K562 (cell line): Measurements from ENCODE around the gene ZFR2. TPM values are rescaled to one million over a fixed set of nuclear protein-coding genes. Genes with fewer than 3 reads are reported as not detected.

Experiments
- ARID3A ChIP-seq: IDR thresholded peaks from 2 replicates; pipeline ENCODE4 v1.6.1; 2012; ENCODE audit warnings: low read depth, low read length, improper control_type of control experiment, borderline replicate concordance
- ATF1 ChIP-seq, 2 experiments: fragments of 450-650 bp in 1 of 2; IDR thresholded peaks; 2 replicates each; pipeline ENCODE4 v1.6.1; 2016; ENCODE audit warnings: missing compliant biosample characterization in 1 of 2, missing genetic modification characterization in 1 of 2
- BCL6 ChIP-seq: fragments of 250-450 bp; sonication (Bioruptor Pico); IDR thresholded peaks from 2 replicates; pipeline ENCODE4 v1.4.0; 2020
- DNMT1 ChIP-seq: fragments of 450-650 bp; IDR thresholded peaks from 2 replicates; pipeline ENCODE4 v1.6.1; 2016; ENCODE audit warnings: antibody characterized with exemption, mild to moderate bottlenecking
- DPF2 ChIP-seq: fragments of 450-650 bp; IDR thresholded peaks from 2 replicates; pipeline ENCODE4 v1.6.1; 2016
- GABPA ChIP-seq: fragments of 200-800 bp; sonication (Bioruptor generic); conservative IDR thresholded peaks from 2 replicates; pipeline ENCODE4 v1.6.1; 2016; ENCODE audit warnings: low read depth, missing genetic modification characterization, missing compliant biosample characterization
- GMEB1 ChIP-seq: fragments of 250-450 bp; sonication (Bioruptor Pico); IDR thresholded peaks from 2 replicates; pipeline ENCODE4 v1.4.0; 2020; ENCODE audit warnings: mild to moderate bottlenecking
- HINFP ChIP-seq: fragments of 450-650 bp; conservative IDR thresholded peaks from 2 replicates; pipeline ENCODE4 v1.6.1; 2016; ENCODE audit warnings: missing genetic modification characterization, low read depth, mild to moderate bottlenecking, control low read depth, missing compliant biosample characterization
- HSF4 ChIP-seq: fragments of 250-450 bp; sonication (Bioruptor Pico); IDR thresholded peaks from 2 replicates; pipeline ENCODE4 v2.1.2; 2022; ENCODE audit warnings: mild to moderate bottlenecking, moderate library complexity, borderline replicate concordance
- MCM7 ChIP-seq, 2 experiments: fragments of 450-650 bp; IDR thresholded peaks; 2 replicates each; pipeline ENCODE4 v1.6.1; 2016 to 2018
- NR2F6 ChIP-seq: fragments of 450-650 bp; formaldehyde crosslinking; IDR thresholded peaks from 2 replicates; pipeline ENCODE4 v1.4.0; 2020; ENCODE audit warnings: mild to moderate bottlenecking
- NR3C1 ChIP-seq: sonication (generic); formaldehyde crosslinking; IDR thresholded peaks from 2 replicates; pipeline ENCODE4 v1.8.1; 2022; ENCODE audit warnings: missing genetic modification reagents
- PKNOX1 ChIP-seq: fragments of 450-650 bp; IDR thresholded peaks from 2 replicates; pipeline ENCODE4 v1.6.1; 2016
- POLR2H ChIP-seq: IDR thresholded peaks from 2 replicates; pipeline ENCODE4 v1.6.1; 2016; ENCODE audit warnings: missing genetic modification characterization, low read depth, mild to moderate bottlenecking, control low read depth, missing compliant biosample characterization, moderate library complexity
- TAF15 ChIP-seq: fragments of 200-400 bp; formaldehyde crosslinking; IDR thresholded peaks from 2 replicates; pipeline ENCODE4 v1.6.1; 2017; ENCODE audit warnings: mild to moderate bottlenecking, low read depth, low read length, moderate library complexity
- TAF7 ChIP-seq: fragments of 450-650 bp; IDR thresholded peaks from 2 replicates; pipeline ENCODE4 v1.6.1; 2016; ENCODE audit warnings: missing genetic modification characterization, missing compliant biosample characterization
- THRAP3 ChIP-seq: fragments of 450-650 bp; IDR thresholded peaks from 2 replicates; pipeline ENCODE4 v1.6.1; 2016; ENCODE audit warnings: mild to moderate bottlenecking, inconsistent platforms, borderline replicate concordance
- ZBTB1 ChIP-seq: sonication (generic); formaldehyde crosslinking; IDR thresholded peaks from 2 replicates; pipeline ENCODE4 v1.8.1; 2023; ENCODE audit warnings: missing genetic modification reagents, low read depth, mild to moderate bottlenecking, borderline replicate concordance
- ZBTB26 ChIP-seq: fragments of 450-650 bp; formaldehyde crosslinking; IDR thresholded peaks from 2 replicates; pipeline ENCODE4 v1.4.0; 2022; ENCODE audit warnings: missing genetic modification characterization
- ZFPM2 ChIP-seq: fragments of 250-450 bp; sonication (Bioruptor Pico); IDR thresholded peaks from 2 replicates; pipeline ENCODE4 v1.5.1; 2022; ENCODE audit warnings: mild to moderate bottlenecking
- ZFX ChIP-seq: sonication (generic); formaldehyde crosslinking; IDR thresholded peaks from 2 replicates; pipeline ENCODE4 v1.8.0; 2022; ENCODE audit warnings: mild to moderate bottlenecking, missing genetic modification reagents, moderate library complexity
- ZNF778 ChIP-seq: fragments of 450-650 bp; formaldehyde crosslinking; IDR thresholded peaks from 2 replicates; pipeline ENCODE4 v1.4.0; 2020; ENCODE audit warnings: mild to moderate bottlenecking, moderate library complexity
- polyA plus RNA-seq, 8 experiments: library from polyadenylated mRNA; depleted of rRNA in 4 of 8; stranded (reverse) in 5 of 8; unstranded in 3 of 8; fragments of >200 nt; fragmentation: Nextera tagmentation in 2 of 8; fragmentation: Illumina TruSeq in 1 of 8; extraction: Ambion mirVana in 2 of 8; extraction: Trizol in 1 of 8; gene quantifications; 2 replicates each; pipeline versions ENCODE4 v1.2.1 to v1.2.3, GENCODE V29; 2011 to 2014; ENCODE audit warnings: inconsistent platforms in 1 of 8, missing spikeins in 1 of 8
- total RNA-seq, 7 experiments: library from RNA; depleted of rRNA in 6 of 7; stranded (reverse); fragments of >200 nt in 6 of 7; fragmentation: Illumina TruSeq in 2 of 7; extraction: Trizol in 2 of 7; gene quantifications; 2 replicates each; pipeline versions ENCODE4 v1.2.1 to v1.2.3, GENCODE V29; 2011 to 2021; ENCODE audit warnings: low replicate concordance in 1 of 7

Gene ZFR2
- total and polyA plus RNA-seq, 9 of the 15 experiments (the other 6 are each of a cell fraction or from before 2014, with no cell fraction given): 0.03 to 0.59 (median 0.07) TPM; not detected in 6

GRCh38 chr19:3761382-3762129, 107.3 kb downstream of the ZFR2 start, which contains the start of gene APBA3 (continued):
- peak; percentile 76; the same call in 1 of the 2 replicates for TF ChIP-seq ARID3A
- TF ChIP-seq ZFPM2 (CRISPR knock-in tag): no peak
- no peak for TF ChIP-seq PKNOX1
- 0 out of 2 replicates have a peak, but pooled peaks have one; percentile 71 for TF ChIP-seq DNMT1
- TF ChIP-seq ZBTB1 (CRISPR knock-in tag): no peak
- TF ChIP-seq GABPA: peak; percentile 88
- TF ChIP-seq ATF1 (CRISPR knock-in tag; IDR thresholded peaks at IDR 0.05): no peak
- TF ChIP-seq ATF1 (tag; IDR thresholded peaks at IDR 0.05): peak; percentile 54
- TF ChIP-seq ZFX (CRISPR knock-in tag): peak; percentile 51; the same call in 1 of the 2 replicates
- TF ChIP-seq POLR2H: no peak
- 0 out of 4 replicates have a peak, but pooled peaks of 1 of the 2 experiments have one; percentile 76 for TF ChIP-seq MCM7 (IDR thresholded peaks at IDR 0.05)
- TF ChIP-seq NR3C1 (CRISPR knock-in tag): no peak
- no peak for TF ChIP-seq NR2F6 (CRISPR knock-in tag)
- peak; percentile 61 for TF ChIP-seq GMEB1
- TF ChIP-seq HSF4 (CRISPR knock-in tag): no peak
- TF ChIP-seq TAF15: no peak
- TF ChIP-seq ZBTB26 (CRISPR knock-in tag): no peak
- no peak for TF ChIP-seq TAF7 (tag)
- no peak for TF ChIP-seq DPF2
- TF ChIP-seq ZNF778: no peak
- TF ChIP-seq HINFP (tag): no peak
- no peak for TF ChIP-seq BCL6 (CRISPR knock-in tag)
- peak; percentile 99 for TF ChIP-seq THRAP3
